Activated T-cell treated with anti-CD3 and anti-CD28 coated beads for 1 hour (primary cell): ENCODE results near the gene OR4E2.
"Not testable (repeated sequence)": the region's sequence is repeated elsewhere in the genome, so short reads cannot be mapped to it uniquely, and the experiment has no call there.

Experiments
- DNase-seq: peaks from one replicate; pipeline ENCODE4 v3.0.0-alpha.2; 2020; ENCODE audit warnings: low read depth

The OR4E2 gene

GRCh38 chr14:21697662-21698061 lies 44.0 kb downstream of the OR4E2 start:
- not testable (repeated sequence) for DNase-seq

GRCh38 chr14:21698538-21698937 lies 44.9 kb downstream of the OR4E2 start:
- not testable (repeated sequence) for DNase-seq

- DNase-seq, result no peak
These were observed 45.9 kb downstream of the OR4E2 start for GRCh38 chr14:21699551-21699950.

DNA sequence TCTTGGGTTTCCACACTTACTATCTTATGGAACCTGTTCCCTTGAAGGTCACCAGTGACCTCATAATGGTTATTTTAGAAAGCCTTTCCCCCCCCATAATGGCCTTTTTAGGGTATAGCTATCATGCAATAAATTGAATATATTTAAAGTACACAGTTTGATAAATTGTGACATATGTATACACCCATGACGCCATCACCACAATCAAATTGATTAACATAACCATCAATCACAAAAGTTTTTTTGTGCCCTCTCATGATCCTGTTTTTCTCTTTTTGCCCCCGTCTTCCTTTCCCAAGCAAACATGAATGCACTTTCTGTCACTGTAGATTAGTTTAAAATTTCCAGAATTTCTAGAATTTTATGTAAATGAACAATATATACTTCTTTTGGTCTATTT lies 48.7 kb downstream of the OR4E2 start:
- no peak for DNase-seq

DNA sequence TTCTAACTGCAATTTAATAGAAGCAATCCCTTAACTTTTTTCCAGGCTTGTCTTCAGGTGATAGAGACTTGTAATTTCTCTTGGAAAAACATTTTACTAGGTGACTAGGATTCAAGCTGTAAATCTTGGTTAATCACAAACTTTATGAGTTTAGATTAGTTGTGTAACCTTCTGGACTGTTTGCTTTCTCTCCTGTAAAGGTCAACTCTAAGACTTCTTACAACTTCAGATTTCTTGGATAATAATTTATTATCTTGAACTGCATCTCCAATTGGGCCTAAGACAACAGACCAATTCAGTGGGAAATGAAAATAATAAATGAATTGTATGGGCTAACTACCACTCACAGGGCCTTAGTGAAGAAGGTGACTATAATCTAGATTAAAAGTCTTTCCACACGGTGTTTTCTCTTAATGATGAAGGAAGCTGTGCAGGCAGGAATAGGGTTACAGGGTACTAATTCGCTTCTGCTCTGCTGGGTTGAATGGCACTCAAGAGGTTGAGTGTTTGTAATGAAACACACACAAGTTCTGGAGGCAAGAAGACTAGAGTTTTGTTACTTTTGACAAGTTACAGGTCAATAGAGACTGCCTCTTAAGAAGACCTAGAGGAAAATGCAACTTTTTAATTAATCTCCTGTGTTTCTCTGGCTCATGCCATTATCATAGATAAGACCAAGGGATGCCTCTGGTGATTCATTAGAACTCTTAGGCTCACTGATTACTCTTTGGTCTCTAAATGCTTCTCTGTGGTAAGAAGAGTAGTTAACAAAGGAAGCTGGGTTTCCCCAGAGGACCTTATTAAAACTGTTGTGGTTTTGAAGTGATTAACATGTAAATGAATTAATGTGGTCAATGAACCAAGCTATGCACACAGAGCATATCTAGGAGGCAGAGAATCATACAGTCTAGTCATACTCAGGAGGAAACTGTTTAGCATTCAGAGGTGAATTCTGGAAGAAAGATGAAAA lies 50.0 kb downstream of the OR4E2 start:
- no peak for DNase-seq

DNA sequence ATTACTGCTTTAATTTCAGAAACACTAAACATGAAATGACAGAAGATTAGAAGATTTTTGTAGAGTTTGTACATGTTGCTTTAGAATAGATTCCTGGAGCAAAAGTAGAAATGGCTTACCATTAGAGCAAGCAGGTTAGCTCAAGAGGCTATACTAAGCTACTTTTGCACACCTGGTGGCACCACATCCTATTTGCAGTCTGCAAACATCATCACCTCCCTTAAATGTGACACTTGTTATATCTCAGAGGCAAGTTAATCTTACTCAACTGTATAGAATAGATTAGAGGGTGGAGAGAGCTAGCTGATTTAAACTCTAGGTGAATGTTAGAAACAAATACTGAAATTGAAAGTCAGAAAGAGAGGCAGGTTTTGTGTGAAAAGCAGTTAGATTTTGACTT lies 50.7 kb downstream of the OR4E2 start:
- no peak for DNase-seq

GRCh38 chr14:21711360-21711961 lies 57.8 kb downstream of the OR4E2 start:
- no peak for DNase-seq

DNA sequence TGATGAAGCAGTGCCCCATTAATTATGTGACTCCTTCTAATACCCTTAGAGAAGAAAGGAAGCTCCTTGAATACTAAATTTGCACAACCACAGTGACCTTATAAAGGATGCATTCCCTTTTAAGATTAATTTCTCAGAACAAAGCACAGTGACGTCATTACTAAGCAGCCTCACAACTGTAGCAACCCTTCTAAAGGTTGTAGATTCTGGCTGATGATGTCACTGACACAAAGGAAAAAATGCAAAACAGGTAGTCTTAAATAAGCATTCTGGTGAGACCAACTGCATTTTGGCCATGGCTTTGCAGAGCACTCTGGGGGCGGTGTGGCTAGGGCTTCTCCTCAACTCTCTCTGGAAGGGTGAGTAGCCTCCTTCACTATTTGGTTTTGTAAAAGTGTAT lies 58.4 kb downstream of the OR4E2 start:
- no peak for DNase-seq

DNA sequence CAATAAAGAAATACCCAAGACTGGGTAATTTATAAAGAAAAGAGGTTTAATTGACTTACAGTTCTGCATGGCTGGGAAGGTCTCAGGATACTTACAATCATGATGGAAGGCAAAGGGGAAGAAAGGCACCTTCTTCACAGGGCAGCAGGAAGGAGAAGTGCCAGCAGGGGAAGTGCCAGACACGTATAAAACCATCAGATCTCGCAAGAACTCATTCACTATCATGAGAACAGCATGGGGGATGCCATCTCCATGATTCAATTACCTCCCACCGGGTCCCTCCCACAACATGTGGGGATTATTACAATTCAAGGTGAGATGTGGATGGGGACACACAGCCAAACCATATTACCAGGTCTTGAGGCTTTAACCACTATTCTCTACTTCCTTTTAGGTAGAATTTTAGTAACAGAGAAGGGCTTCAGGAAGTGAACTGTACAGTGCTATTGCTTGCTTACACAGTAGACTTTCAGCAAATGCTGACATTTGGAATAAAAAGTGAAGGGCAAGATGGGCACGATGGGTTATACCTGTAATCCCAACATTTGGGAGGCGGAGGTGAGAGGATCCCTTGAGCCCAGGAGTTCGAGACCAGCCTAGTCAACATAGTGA lies 60.8 kb downstream of the OR4E2 start:
- no peak for DNase-seq
